ENCODE measurements around the gene NEUROD4. TPM values are rescaled to one million over a fixed set of nuclear protein-coding genes. Genes with fewer than 3 reads are reported as not detected.

The NEUROD4 gene
- polyA plus RNA-seq, 1 donor = not detected

DNA sequence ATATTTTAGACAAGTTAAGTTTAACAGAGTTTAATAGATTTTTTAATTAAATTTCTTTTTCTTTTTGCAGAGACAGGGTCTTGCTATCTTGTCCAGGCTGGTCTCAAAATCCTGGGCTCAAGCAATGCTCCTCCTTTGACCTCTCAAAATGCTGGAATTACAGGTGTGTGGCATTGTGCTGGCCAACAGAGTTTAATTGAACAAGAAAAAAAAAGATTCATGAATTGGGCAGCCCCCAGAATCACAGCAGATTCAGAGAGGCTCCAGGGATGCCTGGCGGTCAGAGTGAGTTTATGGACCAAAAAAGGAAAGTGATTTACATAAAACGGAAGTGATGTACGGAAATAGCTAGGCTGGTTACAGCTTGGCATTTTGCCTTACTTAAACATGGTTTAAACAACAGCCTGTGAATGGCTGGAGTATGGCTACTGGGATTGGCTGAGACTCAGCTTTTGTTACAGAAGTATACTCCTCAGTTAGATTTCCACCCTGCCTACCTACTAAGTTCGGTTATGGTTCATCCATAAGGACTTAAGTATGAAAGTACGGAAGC lies 20.7 kb upstream of the NEUROD4 start:
- DNase-seq = no peak

DNA sequence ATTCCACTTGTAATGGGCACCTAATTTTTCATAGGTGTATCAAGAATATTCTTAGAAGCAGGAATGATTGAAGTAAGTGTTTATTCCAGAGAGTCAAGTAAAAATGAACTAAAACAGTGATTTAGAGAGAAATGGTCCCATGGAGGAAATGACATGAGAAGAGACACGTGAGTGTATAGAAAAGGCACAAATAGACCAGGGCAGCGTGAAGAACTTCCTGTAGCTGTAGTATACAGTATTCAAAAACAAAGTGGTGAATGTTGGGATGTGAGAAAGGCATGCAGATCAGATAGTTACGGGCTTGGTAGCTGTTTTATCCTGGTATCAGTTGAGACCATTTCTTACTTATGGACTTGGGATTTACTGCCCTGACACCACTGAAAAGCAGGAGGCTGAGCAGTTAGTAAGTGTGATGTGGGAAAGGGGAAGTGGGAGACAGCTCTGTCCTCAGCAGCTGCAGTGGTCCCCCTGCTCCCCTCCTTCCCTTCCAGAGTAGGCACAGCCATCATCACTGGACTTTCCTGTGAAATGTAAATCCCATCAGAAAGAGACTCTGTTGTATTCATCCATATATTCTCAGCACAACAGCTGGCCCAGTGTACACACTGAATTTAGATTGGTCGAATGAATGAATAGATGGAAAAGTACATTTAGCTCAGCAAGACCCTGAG lies 18.4 kb upstream of the NEUROD4 start:
- no peak for DNase-seq

DNA sequence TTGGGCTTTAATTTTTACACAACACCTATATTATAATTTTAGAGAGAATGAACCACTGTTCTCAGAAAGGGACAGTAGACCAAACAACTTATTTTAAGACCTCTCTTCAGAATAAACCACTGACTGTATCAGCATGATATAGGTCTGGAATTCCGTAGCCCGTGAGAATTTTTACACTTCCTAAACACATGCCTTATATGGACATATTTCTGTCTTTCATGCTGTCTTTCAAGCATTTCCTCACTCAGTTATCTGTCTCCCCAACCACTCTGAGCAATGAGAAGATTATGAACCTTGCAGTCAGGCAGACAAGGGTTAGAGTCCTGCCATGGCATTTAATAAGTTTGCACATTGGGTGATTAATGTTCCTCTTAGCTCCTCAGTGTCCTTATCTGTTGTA lies 17.4 kb upstream of the NEUROD4 start:
- no peak for DNase-seq

DNA sequence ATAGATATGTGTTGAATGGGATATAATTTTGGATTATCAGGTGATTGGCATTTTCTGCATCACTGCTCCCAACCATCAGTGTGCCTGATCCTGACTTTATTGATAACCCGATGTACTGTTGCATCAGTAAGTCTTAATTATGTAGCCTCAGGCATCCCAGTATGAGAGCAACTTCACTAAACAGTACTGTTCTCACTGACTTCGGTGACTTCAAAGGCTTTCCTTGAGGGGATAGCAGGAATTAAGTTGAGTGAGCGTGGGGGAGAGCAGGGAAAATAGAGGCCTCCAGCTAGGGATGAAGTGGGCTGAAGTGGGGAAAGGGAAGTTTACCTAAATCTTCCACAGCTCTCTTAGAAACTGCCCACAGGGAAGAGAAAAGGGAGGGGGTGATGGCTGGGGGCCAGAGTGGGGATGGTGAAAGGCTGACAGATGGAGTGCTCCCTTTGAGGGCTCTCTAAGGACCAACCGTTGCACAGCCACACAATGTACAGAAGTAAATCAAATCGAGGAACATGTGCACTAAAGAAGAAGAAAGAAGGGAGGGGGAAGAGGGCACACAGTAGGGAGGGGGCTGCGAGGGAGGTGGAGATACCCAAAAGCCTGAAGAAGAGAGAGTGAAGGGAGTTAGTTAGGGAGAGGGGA lies 10.7 kb upstream of the NEUROD4 start:
- no peak for DNase-seq

DNA sequence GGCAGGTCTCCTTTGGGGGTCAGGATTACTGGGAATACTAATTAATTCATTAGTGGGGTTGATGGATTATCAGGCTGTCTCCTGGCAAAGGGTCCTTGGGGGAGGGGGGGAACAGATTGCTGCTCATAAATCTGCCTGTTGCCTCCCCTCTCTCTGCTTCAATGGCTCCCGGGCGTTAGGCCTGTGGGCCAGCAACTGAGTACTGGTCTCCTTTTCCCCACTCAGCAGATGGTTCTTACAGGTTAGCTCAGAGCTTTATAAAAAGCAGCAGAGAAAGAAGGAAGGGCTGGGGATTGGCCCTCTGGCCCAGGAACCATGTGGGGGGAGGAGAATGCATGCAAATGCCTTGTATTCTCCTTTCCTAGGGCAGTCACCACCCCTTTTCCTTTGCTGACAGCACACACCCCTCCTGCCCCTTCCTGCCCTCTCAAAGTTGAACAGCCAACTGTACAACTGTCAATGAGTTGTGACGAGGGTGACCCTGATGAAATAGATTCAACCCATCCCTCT lies 2.3 kb upstream of the NEUROD4 start:
- DNase-seq = no peak

DNA sequence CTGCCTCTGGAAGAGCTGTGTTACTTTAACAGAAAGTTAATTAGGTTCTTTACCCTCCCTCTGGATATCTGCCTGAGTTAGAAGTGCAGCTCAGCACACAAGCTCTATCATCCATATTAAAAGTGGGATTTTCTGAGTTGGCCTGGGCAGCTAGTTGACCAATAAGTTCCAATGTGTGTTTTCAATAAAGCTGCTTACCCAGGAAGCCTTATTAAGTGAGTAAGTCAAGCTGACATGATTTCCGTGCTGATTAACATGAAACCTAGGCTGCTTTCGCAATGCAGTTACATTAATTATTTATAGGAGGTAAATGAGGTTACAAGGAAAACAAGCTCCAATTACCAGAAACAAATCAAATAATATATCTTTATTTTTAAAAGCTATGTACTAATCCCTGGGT lies 4.8 kb downstream of the NEUROD4 start:
- no peak for DNase-seq

DNA sequence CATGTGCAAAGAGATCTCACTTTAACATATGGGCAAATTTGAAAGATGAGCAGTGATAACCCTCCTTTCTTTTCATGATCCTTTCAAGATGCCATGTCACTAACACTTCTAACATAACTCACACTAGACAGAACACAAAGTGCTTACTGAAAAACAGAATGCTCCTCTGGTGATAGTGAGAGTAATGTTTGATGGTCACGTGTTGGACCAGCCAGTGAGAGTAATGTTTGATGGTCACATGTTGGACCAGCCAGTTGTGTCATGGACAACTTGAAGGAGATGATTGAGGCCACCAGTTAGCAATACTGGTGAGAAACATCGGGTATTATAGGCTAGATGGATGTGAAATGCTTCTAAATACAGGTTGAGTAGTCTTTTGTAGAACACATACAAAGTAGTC lies 5.7 kb downstream of the NEUROD4 start:
- DNase-seq = no peak

DNA sequence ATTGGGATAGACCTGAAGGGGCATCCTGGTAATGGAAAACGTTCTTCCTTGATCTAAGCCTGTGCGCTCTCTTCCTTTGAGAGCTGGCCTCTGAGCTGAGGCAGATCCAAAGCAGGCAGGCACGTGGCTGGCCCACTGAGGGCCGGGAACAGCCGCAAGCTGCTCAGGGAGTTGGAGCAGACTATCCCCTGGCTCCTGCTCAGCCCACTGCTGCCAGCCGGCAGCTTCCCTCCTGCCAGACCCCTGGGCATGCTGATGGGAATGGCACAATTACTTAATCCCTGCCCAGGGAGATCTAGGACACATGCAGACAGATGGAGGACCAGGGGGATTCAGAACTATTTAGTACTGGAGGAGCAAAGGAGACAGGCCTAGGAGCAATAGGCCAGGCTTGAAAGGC lies 14.4 kb downstream of the NEUROD4 start:
- no peak for DNase-seq

DNA sequence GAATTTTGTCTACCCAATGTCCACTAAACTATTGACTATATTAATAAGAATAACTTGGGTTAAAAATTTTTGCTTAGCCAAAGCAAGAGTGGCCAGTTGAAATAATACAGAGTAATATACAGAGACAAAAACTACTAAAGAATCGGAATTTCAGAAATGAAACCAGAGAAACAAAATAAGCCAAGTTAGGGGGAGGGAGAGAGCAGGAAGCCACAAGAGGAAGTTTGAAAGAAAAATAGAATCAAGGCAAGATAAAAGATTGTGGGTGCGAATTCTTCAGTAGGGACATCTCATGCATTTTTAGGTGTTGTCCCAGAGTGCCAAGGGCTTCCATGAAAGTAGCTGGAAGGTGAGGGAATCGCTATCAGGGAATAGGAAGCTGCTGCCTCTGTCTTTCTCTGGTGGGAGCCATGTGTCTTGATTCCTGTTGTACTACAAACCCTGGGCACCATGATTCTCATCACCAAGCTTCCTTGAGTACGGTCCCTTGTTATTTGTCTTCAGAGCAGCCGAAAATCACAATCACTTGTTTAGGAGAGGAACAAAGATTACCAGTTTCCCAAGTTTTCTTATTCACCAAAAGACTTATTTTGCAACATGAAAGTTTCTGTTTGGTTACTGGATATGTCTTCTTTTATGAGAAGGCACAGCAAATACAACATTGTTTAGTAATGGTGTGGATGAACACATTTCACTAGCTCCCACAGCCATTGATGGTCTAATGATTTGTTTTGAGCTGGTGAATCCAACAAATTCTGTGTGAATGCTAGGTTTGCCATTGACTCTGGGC lies 16.7 kb downstream of the NEUROD4 start:
- DNase-seq = no peak

DNA sequence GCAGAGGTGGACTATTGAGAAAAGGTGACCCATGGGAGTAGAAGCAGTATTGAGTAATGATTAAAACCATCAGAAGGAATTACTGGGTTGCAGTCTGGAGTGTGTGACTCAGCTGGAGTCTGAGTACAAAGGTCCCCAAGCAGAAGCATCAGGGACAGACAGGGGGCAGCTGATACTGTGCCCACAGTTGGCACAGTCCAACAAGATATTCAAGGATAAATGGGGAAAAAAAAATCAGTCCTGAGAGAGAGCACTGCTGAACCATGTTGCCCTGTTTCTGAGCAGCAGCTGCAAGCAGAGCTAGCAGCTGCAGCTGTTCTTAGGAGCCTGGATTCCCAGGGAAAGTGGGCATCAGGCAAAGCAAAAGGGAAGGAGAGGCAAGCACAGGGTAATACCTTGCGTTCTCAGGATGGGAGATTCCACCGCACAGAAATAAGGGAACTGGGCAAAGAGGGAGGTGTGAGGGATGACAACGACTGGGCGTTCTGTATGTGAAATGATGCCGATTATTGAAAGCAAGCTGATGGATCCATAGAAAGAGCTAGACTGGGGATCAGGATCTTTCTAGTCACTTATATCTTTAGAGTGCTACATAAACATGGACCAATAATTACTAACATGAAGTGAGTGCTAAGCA lies 17.7 kb downstream of the NEUROD4 start:
- no peak for DNase-seq

DNA sequence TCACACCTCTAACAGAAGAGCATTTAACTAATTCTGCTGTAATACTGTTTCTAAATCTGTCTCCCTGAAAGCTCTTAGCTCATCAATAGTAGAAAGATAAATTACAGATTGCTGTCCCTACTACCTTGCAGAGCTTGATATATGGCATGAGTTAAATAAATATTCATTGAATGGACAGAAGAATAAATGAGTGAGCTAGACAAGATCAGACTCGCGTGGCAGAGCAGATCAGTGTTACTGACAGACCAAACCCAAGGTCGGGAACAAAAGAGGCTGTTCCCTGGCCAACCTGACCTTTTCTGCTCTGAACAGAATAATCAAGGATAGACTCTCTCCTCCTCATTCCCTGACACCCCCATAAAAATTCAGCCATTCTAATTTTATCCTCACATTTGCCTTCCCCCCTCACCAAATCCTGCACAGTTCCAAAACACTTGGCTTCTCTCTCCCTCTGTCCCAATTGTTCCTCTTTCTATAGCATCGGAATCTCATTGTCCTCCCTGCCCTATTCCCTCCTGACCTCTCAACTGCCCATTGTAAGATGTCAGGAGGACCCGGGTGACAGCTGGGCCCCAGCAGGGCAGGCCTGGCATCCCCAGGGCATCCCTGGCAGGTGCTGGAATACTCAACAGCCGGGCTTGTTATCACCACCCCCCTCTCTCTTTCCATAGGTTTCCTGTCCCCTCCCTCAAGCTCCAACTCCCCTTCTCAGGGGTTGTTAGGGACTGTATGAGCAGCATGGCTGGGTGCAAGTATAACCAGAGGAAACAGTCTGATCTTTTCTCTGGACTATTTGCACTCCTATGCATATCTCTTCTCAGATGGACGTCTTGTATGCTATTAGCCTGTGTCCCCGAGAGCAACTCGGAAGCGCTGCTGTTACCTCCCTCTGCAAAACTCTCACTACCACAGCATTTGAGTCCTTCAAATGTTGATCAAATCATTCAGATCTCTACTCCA lies 19.9 kb downstream of the NEUROD4 start:
- no peak for DNase-seq

DNA sequence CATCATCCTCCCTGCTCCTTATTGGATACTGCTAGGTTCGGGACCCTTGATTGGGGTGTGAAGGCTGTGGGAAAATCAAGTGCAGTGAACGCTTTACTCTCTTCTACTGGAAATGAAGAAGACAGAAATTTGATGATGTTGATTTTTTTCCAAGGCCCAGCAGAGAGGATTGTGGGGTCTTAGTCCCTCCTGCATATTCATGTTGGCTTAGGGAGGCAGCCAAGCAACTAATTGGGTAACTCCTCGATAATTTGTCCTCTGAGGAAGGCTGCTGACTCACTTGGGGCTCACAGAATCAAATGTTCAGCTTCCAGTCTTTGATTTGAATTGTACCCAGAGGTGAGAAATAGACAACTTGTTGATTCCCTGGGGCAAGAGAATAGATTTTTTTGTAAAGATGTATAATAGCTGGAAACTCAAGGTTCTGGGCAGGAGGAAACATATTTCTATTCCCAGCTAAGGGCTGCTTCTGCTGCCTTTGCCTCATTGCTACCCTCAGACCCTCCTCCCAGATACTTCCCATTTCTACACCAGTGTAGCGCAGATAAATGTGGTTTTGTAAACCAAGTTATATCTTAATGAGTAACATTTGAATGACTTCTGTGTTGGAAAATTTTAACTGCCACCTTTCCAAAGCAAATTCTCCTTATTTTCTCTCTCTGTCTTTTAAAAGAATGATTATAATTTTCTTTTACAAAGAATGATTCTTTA lies 21.7 kb downstream of the NEUROD4 start:
- DNase-seq = no peak

DNA sequence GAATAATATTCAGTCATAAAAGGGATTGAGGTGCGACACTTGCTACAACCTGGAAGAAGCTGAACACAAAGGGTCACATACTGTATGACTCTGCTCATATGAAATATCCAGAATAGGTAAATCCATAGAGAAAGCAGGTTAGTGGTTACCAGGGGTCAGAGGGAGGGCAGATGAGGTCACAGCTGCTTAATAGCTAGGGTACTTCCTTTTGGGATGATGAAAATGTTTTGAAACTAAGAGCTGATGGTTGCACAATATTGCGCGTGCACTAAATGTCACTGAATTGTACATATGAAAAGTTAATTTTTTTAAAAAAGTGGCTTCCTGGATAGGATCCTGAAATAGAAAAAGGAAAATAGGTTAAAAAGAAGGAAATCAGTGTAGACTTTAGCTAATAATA lies 23.8 kb downstream of the NEUROD4 start:
- no peak for DNase-seq

DNA sequence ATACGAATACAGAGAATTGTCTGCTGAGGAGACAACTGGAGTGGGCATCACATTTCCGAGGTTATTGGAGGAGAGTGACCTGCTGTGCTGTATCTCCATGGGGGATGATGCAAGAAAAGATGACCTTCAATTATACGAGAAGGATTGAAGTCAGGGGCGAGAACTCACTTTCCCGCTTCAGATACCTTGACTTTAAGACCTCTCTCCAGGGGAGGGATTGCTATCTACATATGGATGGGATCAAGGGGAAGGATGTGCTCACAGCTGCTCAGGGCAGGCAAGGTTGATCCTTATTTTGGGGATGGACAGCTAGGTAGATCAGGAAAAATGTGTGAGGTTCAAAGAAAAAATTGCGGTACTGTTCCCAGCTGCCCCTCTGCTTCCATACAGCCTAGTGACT lies 24.4 kb downstream of the NEUROD4 start:
- DNase-seq = no peak

DNA sequence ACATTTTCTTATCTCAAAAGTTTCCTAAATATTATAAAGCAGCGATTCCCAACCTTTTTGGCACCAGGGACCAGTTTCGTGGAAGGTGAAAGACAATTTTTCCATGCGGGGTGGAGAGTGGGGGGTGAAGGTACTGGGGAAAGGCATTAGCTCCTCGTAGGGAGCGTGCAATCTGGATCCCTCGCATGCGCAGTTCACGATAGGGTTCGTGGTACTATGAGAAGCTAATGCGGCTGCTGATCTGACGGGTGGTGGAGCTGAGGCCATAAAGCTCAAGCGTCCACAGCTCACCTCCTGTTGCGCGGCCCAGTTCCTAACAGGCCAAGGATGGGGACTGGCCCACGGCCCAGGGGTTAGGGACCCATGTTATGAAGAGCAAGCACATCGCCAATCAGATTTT lies 29.9 kb downstream of the NEUROD4 start:
- DNase-seq = no peak

DNA sequence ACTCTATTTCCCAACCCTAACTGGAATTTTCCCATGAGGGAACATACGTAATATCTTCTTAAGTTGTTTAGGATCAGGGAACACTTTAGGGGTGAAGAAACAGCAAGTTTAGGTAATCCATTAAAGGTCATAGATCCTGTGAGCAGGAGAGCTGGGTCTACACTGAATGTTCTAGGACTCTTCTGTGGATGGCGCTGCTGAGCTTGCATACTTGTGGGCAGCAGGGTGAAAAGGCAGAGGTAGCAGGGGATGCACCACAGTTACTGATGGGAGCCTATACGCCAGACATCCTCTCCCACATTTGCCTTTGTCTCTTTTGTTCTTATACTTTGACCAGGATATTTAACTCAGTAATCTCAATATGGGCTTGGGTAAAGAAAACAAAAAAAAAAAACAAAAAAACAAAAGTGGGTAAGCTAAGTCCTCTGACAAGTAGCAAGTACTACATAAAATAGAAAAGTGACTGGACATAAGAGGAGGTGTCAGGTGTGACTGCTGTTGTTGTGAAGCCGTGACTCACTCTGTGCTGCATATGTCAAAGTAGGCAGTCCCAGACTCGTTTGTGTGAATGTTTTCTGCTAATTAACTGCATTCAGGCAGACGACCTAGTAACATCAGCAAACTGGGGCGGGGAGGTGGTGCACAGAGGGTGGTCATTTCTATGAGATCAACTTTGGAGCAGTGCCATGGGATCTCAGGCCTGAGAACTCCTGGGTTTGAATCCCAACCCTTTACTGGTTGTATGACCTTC lies 31.6 kb downstream of the NEUROD4 start:
- no peak for DNase-seq

DNA sequence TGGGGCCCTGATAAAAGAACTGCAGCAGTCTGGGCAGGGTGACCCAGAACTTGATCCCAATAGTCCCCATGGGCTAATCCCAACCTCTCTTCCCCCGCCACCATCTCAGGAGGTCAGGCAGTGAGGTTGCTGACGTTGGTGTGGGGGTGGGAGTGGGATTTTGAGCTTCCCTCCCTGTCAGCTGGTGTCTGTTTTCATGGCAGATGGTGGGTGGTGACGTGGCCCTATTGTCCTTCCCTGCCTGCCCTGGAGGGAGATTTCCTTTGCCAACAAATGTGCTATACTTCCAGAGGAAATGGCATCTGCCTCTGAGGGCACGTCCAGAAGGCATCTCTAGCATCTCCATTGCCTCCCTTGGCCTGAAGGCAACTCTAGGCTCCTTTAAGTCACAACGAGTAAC lies 37.7 kb downstream of the NEUROD4 start:
- DNase-seq = no peak

DNA sequence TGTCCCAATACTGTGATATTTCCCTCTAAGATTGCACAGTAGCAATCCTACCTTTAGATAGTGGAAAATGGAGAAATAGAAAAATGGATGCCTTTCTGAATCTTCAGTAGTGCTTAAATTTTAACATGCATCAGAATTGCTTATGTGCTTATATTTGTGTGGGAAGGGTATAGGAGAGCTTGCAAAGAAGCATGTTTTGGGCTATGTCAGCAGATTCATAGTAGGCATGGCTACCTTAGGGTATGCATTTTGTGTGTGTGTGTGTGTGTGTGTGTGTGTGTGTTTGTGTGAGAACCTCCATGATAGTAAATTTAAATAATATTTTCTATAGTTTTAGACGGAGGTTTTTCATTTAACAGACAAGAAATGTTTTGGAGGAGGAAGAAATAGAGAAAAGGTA lies 38.3 kb downstream of the NEUROD4 start:
- no peak for DNase-seq

DNA sequence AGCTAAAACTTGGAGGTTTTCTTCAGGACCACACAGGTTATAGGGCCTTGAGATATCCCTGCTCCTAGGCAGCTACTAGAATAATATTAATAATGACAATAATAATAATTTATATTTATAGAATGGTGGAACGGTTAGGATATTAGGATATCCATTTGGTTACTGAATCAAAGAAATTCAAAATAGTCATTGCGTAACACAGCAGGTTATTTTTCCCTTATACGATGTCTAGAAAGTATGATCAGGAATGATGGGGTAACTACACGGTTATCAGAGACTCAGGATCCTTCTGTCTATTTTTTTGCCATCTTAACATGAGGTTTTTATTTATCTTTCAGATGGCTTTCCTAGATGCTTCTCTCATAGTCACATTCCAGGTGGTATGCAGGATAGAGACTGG lies 39.0 kb downstream of the NEUROD4 start:
- no peak for DNase-seq

DNA sequence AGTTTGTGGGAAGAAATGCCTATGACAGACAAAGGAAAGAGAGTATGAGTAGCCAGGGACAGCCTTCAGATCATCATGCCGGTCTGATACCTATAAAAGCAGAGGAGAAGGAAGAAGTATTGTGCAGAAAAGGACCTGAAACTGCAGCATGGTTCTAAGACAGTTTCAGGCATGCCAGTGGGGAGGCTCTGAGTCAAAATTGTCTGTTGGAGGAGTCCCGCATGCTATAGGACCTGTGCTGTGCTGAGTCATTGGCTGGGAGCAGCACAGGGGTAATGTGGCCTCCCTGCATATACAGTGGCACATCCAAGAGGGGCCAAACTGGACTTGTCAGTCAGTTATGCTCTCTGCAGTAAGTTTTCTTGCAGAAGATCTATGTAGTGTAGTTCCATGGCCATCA lies 40.7 kb downstream of the NEUROD4 start:
- no peak for DNase-seq

All from left kidney (tissue), 2 donors.